ENCODE results near the gene EIF6. TPM values are rescaled to one million over a fixed set of nuclear protein-coding genes. Genes with fewer than 3 reads are reported as not detected.

EIF6 gene
- total RNA-seq, 6 donors from 2014 or later: 57.5 to 106 (median 88.7) TPM

DNA sequence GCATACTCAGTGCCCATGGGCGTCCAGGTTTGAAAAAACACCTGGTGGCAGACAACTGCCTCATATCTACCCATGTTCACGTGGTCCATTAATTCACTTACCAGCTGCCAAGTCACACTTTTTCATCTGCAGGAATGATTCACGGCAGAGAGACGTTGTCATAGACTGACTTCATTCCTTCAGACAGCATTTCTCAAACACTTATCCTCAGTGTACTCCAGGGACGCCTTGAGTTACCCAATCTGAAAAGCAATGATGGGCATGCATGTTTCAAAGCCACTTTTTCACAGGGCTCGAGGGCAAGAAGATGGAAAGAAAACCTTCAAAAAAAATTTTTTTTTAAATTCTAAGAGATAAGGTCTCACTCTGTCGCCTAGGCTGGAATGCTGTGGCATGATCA, 12.7 kb downstream of the EIF6 start:
- no peak overlapping the region for H3K4me3 ChIP-seq
- no peak for TF ChIP-seq POLR2AphosphoS5 (IDR thresholded peaks at IDR 0.05)
- TF ChIP-seq, protein P1, sequence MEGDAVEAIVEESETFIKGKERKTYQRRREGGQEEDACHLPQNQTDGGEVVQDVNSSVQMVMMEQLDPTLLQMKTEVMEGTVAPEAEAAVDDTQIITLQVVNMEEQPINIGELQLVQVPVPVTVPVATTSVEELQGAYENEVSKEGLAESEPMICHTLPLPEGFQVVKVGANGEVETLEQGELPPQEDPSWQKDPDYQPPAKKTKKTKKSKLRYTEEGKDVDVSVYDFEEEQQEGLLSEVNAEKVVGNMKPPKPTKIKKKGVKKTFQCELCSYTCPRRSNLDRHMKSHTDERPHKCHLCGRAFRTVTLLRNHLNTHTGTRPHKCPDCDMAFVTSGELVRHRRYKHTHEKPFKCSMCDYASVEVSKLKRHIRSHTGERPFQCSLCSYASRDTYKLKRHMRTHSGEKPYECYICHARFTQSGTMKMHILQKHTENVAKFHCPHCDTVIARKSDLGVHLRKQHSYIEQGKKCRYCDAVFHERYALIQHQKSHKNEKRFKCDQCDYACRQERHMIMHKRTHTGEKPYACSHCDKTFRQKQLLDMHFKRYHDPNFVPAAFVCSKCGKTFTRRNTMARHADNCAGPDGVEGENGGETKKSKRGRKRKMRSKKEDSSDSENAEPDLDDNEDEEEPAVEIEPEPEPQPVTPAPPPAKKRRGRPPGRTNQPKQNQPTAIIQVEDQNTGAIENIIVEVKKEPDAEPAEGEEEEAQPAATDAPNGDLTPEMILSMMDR (IDR thresholded peaks at IDR 0.05): no peak
- TF ChIP-seq POLR2A (IDR thresholded peaks at IDR 0.05): no peak
- no peak for TF ChIP-seq EP300 (IDR thresholded peaks at IDR 0.05)
- no peaks in the 10 kb centered on the region for H3K9me3 ChIP-seq
- peak in 1 of 2 donors; percentile 1 for ATAC-seq (ENCODE audit: low FRiP score in 2 of 2)
- no peak for DNase-seq
- peaks cover 0 to 86% (median 47%) of the 10 kb centered on the region in 4 donors for H3K36me3 ChIP-seq
- peak overlapping the region in 1 of 4 donors; percentile 30 for H3K27ac ChIP-seq
- H3K27me3 ChIP-seq: no peaks in the 10 kb centered on the region
- 74 to 76% methylated on average over 7 of the region's 7 CpGs for WGBS, 2 donors
- peaks cover 10 to 27% (median 16%) of the 10 kb centered on the region in 4 donors for H3K4me1 ChIP-seq

DNA sequence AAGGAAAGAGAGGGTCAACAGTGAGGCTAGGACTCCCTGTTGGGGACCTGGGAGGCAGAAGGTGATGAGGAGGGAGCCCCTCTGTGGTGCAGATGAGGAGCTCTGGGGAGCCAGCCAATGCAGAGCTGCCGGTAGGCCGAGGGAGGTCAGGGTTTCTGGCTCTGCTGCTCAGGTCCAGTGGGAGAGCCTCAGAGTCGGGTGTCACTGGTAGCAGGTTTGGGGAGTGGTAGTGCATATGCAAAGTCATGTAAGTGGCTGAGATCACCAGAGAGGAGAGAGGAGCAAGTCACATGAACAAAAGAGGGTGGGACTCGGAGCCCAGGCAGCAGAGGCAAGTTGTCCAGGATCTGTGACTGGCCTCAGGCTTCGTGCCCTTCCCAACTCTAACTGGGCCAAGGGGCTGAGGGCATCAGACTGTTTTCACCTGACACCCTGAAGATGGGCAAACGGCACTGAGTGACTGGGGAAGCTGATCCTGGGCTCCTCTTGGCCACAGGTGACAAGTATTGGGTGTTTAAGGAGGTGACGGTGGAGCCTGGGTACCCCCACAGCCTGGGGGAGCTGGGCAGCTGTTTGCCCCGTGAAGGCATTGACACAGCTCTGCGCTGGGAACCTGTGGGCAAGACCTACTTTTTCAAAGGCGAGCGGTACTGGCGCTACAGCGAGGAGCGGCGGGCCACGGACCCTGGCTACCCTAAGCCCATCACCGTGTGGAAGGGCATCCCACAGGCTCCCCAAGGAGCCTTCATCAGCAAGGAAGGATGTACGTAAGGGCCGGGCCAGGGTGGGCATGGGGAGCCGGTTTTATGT, 13.3 kb downstream of the EIF6 start:
- peak in 1 of 2 donors; percentile 79 for DNase-seq
- no peak for ATAC-seq (ENCODE audit: low FRiP score in 2 of 2)
- H3K4me3 ChIP-seq: no peak overlapping the region
- peaks cover 4 to 21% (median 10%) of the 10 kb centered on the region in 4 donors for H3K4me1 ChIP-seq
- 82 to 90% methylated on average over 8 to 20 of the region's 20 CpGs for WGBS, 2 donors
- H3K27ac ChIP-seq: peak overlapping the region in 1 of 4 donors; percentile 30
- no peaks in the 10 kb centered on the region for H3K9me3 ChIP-seq
- peaks cover 0 to 91% (median 50%) of the 10 kb centered on the region in 4 donors for H3K36me3 ChIP-seq
- TF ChIP-seq, protein P1 (IDR thresholded peaks at IDR 0.05): no peak
- TF ChIP-seq POLR2A (IDR thresholded peaks at IDR 0.05): no peak
- H3K27me3 ChIP-seq: no peaks in the 10 kb centered on the region

DNA sequence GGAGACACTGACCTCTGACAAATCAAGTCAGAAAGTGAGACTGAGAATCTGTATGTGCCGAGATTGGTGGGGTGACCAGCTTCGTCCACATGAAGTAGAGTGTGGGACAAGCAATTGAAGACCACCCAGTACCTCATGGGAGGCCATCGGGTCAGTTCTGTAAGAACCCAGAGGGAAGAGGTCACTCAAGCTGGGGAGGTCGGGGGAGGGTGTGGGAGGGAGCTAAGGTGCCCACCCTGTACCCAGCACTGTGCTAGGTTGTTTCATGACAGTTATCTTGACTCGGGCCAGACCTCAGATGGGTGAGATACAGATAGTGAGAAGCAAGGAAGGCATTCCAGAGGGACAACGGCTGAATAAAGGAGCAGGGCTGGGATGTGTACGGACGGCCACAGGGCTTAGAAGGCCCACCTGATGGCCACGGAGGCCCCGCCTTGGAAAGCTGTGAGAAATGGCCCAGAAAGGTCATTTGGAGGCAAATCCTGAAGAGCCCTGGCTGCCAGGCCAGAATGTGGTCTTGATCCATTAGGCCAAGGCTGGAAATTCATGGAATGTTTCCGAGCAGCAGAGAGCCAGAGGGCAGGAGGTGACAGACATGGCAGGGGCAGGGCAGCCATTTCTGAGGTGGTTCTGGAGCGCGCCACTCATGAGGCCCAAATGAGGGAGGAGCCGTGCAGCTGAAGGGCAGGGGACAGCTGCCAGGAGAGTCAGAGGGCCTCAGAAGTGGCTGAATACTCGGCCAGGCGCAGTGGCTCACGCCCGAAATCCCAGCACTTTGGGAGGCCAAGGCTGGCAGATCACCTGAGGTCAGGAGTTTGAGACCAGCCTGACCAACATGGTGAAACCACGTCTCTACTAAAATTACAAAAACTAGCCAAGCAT, 14.3 kb downstream of the EIF6 start:
- DNase-seq (no peak), ATAC-seq (ENCODE audit: low FRiP score in 2 of 2) (no peak)
- Histone ChIP-seq H3K4me1 (peaks cover 0 to 12% (median 1%) of the 10 kb centered on the region in 4 donors), H3K4me3 (no peak overlapping the region), H3K27ac (peak overlapping the region in 2 of 4 donors; percentile 5 to 30), H3K9me3 (no peaks in the 10 kb centered on the region), H3K27me3 (no peaks in the 10 kb centered on the region), H3K36me3 (peaks cover 0 to 89% (median 46%) of the 10 kb centered on the region in 4 donors)
- no peak for TF ChIP-seq POLR2A (IDR thresholded peaks at IDR 0.05)
- no peak for TF ChIP-seq EP300 (IDR thresholded peaks at IDR 0.05)
- TF ChIP-seq POLR2AphosphoS5 (IDR thresholded peaks at IDR 0.05): no peak
- TF ChIP-seq, protein P1 (IDR thresholded peaks at IDR 0.05): no peak
- WGBS, 2 donors: 88% methylated on average over 19 of the region's 19 CpGs

DNA sequence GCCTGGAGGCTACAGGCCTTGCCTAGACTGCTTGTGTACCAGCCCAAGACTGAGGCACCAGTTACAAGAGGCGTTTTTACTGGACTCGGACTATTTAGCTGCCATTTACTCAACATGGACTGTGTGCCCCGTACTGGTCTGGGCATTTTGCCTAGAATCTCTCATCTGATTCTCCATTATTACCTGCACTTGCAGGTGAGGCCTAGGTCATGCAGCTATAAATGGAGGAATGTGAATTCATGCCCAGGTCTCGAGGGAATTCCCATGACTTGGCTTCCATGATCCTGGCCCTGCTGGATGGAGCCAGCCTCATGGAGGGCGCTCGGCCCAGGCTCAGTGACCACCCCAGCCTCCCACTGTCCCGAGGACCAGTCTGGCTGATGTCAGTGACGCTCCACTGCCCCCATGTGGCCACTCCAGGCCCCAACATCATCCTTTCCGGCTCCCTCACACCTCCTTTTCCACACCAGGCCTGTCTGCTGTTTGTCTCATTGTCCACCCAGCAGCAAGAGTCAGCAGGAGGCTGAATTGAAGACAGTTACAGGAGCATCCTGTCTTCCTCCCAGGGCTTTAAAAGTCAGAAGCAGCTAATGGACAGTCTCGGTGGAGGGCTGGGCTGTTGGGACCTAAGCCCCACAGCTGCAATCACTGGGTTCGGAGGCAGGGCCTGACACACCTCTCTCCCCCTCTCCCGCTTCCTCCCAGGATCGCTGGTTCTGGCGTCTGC, 15.4 kb downstream of the EIF6 start:
- H3K27ac ChIP-seq: peak overlapping the region in 2 of 4 donors; percentile 5 to 44

More for the DNA sequence above, 15.4 kb downstream of the EIF6 start:
- TF ChIP-seq POLR2A (IDR thresholded peaks at IDR 0.05): no peak
- TF ChIP-seq, protein P1 (IDR thresholded peaks at IDR 0.05): peak; percentile 46 to 81 (median 62)
- Histone ChIP-seq H3K4me1 (peaks cover 0 to 9% (median 1%) of the 10 kb centered on the region in 4 donors), H3K9me3 (no peaks in the 10 kb centered on the region), H3K4me3 (no peak overlapping the region), H3K36me3 (peaks cover 0 to 78% (median 41%) of the 10 kb centered on the region in 4 donors), H3K27me3 (no peaks in the 10 kb centered on the region)
- ATAC-seq (ENCODE audit: low FRiP score in 2 of 2) (peak; percentile 78 to 79), DNase-seq (peak in 1 of 2 donors; percentile 65)
- 54 to 57% methylated on average over 14 of the region's 14 CpGs for WGBS, 2 donors
